Endothelial cell of umbilical vein (primary cell): ENCODE data around the gene MUC20. TPM values are rescaled to one million over a fixed set of nuclear protein-coding genes. Genes with fewer than 3 reads are reported as not detected.
"Not testable (repeated sequence)": the region's sequence is repeated elsewhere in the genome, so short reads cannot be mapped to it uniquely, and the experiment has no call there.

Experiments used
- BruUV-seq: library from RNA; stranded (reverse); fragments of 400-500 nt; replicated peaks from 2 replicates; lab custom pipeline; 2021; lab: Mats Ljungman, UMichigan
- CTCF ChIA-PET: fragments of 300-600, 350-600 bp; sonication (Branson Sonifier 250); formaldehyde crosslinking; loops from one replicate; lab custom pipeline; 2021; ENCODE audit warnings: antibody characterized with exemption, inconsistent platforms; lab: Charles Lee
- POLR2A ChIA-PET: fragments of 300-600, 350-600 bp; sonication (Branson Sonifier 250); formaldehyde crosslinking; loops from one replicate; lab custom pipeline; 2021; ENCODE audit warnings: antibody characterized with exemption, inconsistent platforms; lab: Charles Lee
- DNase-seq: peaks from one replicate; pipeline ENCODE4 v3.0.0-alpha.2; 2011; ENCODE audit warnings: low read depth, low spot score
- FAIRE-seq: peaks from 2 replicates; lab custom pipeline; 2011; peaks lifted over from hg19 to GRCh38; lab: Jason Lieb, UNC
- H2AFZ ChIP-seq: 2 replicates; pipeline ENCODE4 v1.6.0; 2012; ENCODE audit warnings: low read depth, low read length, control low read depth, inconsistent platforms
- H3K27ac ChIP-seq: 2 replicates; pipeline ENCODE4 v1.5.1; 2011; ENCODE audit warnings: low read depth, mild to moderate bottlenecking, control low read depth, low read length, moderate library complexity; ENCODE audit not compliant: insufficient read depth
- H3K27me3 ChIP-seq, 2 experiments: 2 replicates each; pipeline versions ENCODE4 v1.6.0 to v1.6.1; 2011; ENCODE audit warnings: low read length in 2 of 2, mixed read lengths in 1 of 2; ENCODE audit not compliant: control insufficient read depth in 2 of 2, insufficient read depth in 2 of 2
- H3K36me3 ChIP-seq, 2 experiments: 2 replicates in 1 of 2; 3 replicates in 1 of 2; pipeline ENCODE4 v1.5.1; 2011; ENCODE audit warnings: low read length in 2 of 2, mild to moderate bottlenecking in 1 of 2, moderate library complexity in 1 of 2; ENCODE audit not compliant: control insufficient read depth in 2 of 2, insufficient read depth in 2 of 2; ENCODE audit errors: extremely low read depth in 1 of 2
- H3K4me1 ChIP-seq: 3 replicates; pipeline ENCODE4 v1.5.1; 2011; ENCODE audit warnings: mild to moderate bottlenecking, low read length; ENCODE audit not compliant: control insufficient read depth, insufficient read depth; ENCODE audit errors: extremely low read depth
- H3K4me2 ChIP-seq: 2 replicates; pipeline ENCODE4 v1.6.1; 2011; ENCODE audit warnings: low read length, control low read depth, mixed read lengths; ENCODE audit not compliant: insufficient read depth
- H3K4me3 ChIP-seq, 3 experiments: fragments of 200-600 bp in 1 of 3; sonication (generic), shearing (Covaris generic) in 1 of 3; replicated peaks in 1 of 3; 2 replicates each; pipeline ENCODE4 v1.5.1; 2011 to 2016; ENCODE audit warnings: control low read depth in 3 of 3, low read length in 3 of 3, mild to moderate bottlenecking in 2 of 3, inconsistent platforms in 1 of 3, low read depth in 1 of 3, moderate library complexity in 1 of 3; ENCODE audit not compliant: insufficient read depth in 1 of 3
- H3K79me2 ChIP-seq: 2 replicates; pipeline ENCODE4 v1.6.0; 2012; ENCODE audit warnings: low read length, inconsistent platforms; ENCODE audit not compliant: control insufficient read depth, insufficient read depth
- H3K9ac ChIP-seq: replicated peaks from 2 replicates; pipeline ENCODE3; 2011; ENCODE audit warnings: low read length, control low read depth; ENCODE audit not compliant: insufficient read depth; ENCODE audit errors: extremely low read depth
- H3K9me1 ChIP-seq: replicated peaks from 3 replicates; pipeline ENCODE4 v1.6.0; 2011; ENCODE audit warnings: mild to moderate bottlenecking, low read length; ENCODE audit not compliant: control insufficient read depth, insufficient read depth; ENCODE audit errors: extremely low read depth
- H3K9me3 ChIP-seq: replicated peaks from 2 replicates; pipeline ENCODE4 v1.5.1; 2012; ENCODE audit warnings: low read length, inconsistent platforms; ENCODE audit not compliant: control insufficient read depth, insufficient read depth
- H4K20me1 ChIP-seq: replicated peaks from 2 replicates; pipeline ENCODE3; 2011; ENCODE audit warnings: mild to moderate bottlenecking, low read length; ENCODE audit not compliant: control insufficient read depth, insufficient read depth; ENCODE audit errors: extremely low read depth
- dilution Hi-C: fragments of 300-500 bp; cut with MboI; formaldehyde crosslinking; loops from one replicate; pipeline ENCODE4 v1.15.0; 2019; ENCODE audit warnings: low sequenced_read_pairs; ENCODE audit not compliant: extremely low pct_ligation_motif_present
- intact Hi-C: fragments of 100-400 bp; cut with micrococcal nuclease; formaldehyde crosslinking; loops from one replicate; pipeline ENCODE4 v1.10.0; 2022
- polyA plus RNA-seq, 4 experiments: library from polyadenylated mRNA; depleted of rRNA in 3 of 4; stranded (reverse) in 3 of 4; unstranded in 1 of 4; fragments of >200 nt; gene quantifications; 2 replicates each; pipeline versions ENCODE4 v1.2.1 to v1.2.3, GENCODE V29; 2011 to 2012; ENCODE audit warnings: missing spikeins in 1 of 4
- total RNA-seq: library from RNA; stranded (reverse); gene quantifications from 2 replicates; pipeline ENCODE4 v1.2.3, GENCODE V29; 2021

Gene MUC20
- total and polyA plus RNA-seq, 2 donors (not counting 3 experiments of a cell fraction or from before 2014, with no cell fraction given), result 0.62 TPM; not detected in 1

- H4K20me1 ChIP-seq, intact Hi-C loops, H3K36me3 ChIP-seq, H3K9me3 ChIP-seq, H3K4me2 ChIP-seq, dilution Hi-C loops, H3K27ac ChIP-seq, FAIRE-seq, H3K4me3 ChIP-seq, BruUV-seq, H3K9ac ChIP-seq, H3K27me3 ChIP-seq, H2AFZ ChIP-seq, H3K79me2 ChIP-seq, H3K4me1 ChIP-seq, POLR2A ChIA-PET, H3K9me1 ChIP-seq: not testable (repeated sequence)
- DNase-seq, result peak; percentile 30
- CTCF ChIA-PET, result interaction anchor here (0.6 kb wide), 1 partner anchor 13 kb away, joined by 6 read pairs; no protein-coding TSS in a partner anchor
Measured at GRCh38 chr3:195687209-195687760, 33.5 kb upstream of the MUC20 start.

GRCh38 chr3:195688471-195689183 lies 32.2 kb upstream of the MUC20 start:
- H3K9me3 ChIP-seq, H3K9ac ChIP-seq, H2AFZ ChIP-seq, CTCF ChIA-PET, H3K27ac ChIP-seq, FAIRE-seq, dilution Hi-C loops, H3K4me1 ChIP-seq, POLR2A ChIA-PET, BruUV-seq, H4K20me1 ChIP-seq, H3K4me2 ChIP-seq, H3K36me3 ChIP-seq, H3K79me2 ChIP-seq, DNase-seq, H3K9me1 ChIP-seq, intact Hi-C loops, H3K27me3 ChIP-seq, H3K4me3 ChIP-seq: not testable (repeated sequence)

GRCh38 chr3:195689184-195690070 lies 31.4 kb upstream of the MUC20 start:
- CTCF ChIA-PET, H3K27ac ChIP-seq, BruUV-seq, H3K4me1 ChIP-seq, intact Hi-C loops, H3K4me3 ChIP-seq, H3K4me2 ChIP-seq, POLR2A ChIA-PET, H3K79me2 ChIP-seq, H3K9me3 ChIP-seq, H4K20me1 ChIP-seq, H3K9me1 ChIP-seq, dilution Hi-C loops, H2AFZ ChIP-seq, DNase-seq, FAIRE-seq, H3K36me3 ChIP-seq, H3K9ac ChIP-seq, H3K27me3 ChIP-seq: not testable (repeated sequence)
